Regular cardiac myocyte (primary cell): ENCODE results near the gene TCL1B. TPM values are rescaled to one million over a fixed set of nuclear protein-coding genes. Genes with fewer than 3 reads are reported as not detected.

ENCODE experiments used
- total RNA-seq: library from RNA; depleted of rRNA; stranded (reverse); fragments of >200 nt; gene quantifications from 2 replicates; pipeline ENCODE4 v1.2.3, GENCODE V29; 2014

The TCL1B gene, protein sequence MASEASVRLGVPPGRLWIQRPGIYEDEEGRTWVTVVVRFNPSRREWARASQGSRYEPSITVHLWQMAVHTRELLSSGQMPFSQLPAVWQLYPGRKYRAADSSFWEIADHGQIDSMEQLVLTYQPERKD
- not detected in 2 replicates for total RNA-seq

GRCh38 chr14:95685978-95686922, at the start of gene TCL1B:
Gene TCL1B (plus strand): TSS chr14:95686426. CDS start chr14:95686468, 42 bp downstream.

DNA sequence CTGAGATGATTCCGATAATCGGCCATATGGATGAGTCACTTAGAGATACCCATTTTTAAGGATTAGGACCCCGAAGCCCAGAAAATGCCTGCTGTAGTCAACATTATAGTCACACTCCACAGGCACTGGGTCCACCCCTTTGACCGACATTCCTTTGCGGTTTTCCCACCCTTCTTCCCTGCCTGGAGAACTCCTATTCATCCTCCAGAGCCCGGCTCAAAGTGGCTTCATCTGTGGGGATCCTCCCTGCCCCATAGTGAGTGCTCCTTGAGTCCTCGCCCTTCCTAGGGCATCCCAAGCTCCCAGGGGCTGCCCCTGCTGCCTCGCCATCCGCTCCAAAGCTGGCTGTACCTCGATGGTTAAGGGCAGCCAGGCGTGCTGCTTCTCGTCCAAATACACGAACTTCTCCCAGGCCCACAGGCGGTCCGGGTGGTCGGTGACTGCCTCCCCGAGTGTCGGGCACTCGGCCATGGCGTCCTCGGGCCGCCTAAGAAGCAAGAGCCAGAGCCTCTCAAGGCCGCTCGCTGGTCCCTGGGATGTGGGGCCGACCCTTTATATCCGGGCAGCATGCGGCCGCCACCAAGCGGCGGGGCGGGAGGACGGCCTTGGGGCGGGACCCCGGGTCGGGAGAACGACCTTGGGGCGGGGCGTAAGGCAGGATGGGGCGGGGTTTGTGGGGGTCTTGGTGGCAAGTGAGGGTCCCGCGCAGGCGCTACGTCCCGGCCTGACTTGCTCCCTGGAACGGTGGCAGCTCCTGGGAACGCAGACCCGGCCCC, 27.6 kb downstream of the TCL1B start, which contains the start of gene TCL1A:
TSS of gene TCL1A (minus strand) at position 530 of the 776 bp plus-strand sequence. CDS start at position 471, 59 bp downstream.

Other genes starting within 250 kb of the TCL1B start
- gene SYNE3, start 169.8 kb upstream of the TCL1B start, total RNA-seq: 5.9 and 10.2 TPM in 2 replicates
- gene GLRX5, start 151.4 kb upstream of the TCL1B start, total RNA-seq: 28.8 and 52.5 TPM in 2 replicates
- not detected in 2 replicates for gene TCL1A, start 27.7 kb downstream of the TCL1B start, total RNA-seq
- under 0.01 TPM in 1 of 2 replicates, not detected in the other for gene TUNAR, start 190.4 kb downstream of the TCL1B start, total RNA-seq